Measurements from ENCODE around the gene CEP44. TPM values are rescaled to one million over a fixed set of nuclear protein-coding genes. Genes with fewer than 3 reads are reported as not detected.

CEP44 gene
- total RNA-seq, 1 donor from 2014 or later = 14.1 TPM

DNA sequence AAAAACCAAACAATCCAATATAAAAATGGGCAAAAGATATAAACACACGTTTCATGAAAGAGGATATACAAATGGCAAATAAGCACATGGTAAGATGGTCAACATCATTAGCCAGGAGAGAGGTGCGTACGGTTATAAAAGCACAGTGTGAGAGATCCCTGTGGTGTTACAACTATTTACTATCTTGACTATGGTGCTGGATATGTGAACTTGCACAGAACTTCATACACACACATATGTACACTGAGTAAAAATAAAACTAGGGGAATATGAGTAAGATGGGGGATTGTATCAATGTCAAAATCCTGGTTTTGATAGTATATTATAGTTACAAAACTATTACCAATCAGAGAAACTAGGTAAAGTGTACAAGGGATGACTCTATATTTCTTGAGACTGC, 8.6 kb upstream of the CEP44 start:
- H3K9me3 Mint-ChIP-seq (ENCODE audit: unreplicated experiment) = peaks cover 8% of the 10 kb centered on the region
- H3K4me1 Mint-ChIP-seq (ENCODE audit: unreplicated experiment) = no peaks in the 10 kb centered on the region
- DNase-seq (ENCODE audit: extremely low spot score, unreplicated experiment) = no peak
- TF ChIP-seq, protein P1, sequence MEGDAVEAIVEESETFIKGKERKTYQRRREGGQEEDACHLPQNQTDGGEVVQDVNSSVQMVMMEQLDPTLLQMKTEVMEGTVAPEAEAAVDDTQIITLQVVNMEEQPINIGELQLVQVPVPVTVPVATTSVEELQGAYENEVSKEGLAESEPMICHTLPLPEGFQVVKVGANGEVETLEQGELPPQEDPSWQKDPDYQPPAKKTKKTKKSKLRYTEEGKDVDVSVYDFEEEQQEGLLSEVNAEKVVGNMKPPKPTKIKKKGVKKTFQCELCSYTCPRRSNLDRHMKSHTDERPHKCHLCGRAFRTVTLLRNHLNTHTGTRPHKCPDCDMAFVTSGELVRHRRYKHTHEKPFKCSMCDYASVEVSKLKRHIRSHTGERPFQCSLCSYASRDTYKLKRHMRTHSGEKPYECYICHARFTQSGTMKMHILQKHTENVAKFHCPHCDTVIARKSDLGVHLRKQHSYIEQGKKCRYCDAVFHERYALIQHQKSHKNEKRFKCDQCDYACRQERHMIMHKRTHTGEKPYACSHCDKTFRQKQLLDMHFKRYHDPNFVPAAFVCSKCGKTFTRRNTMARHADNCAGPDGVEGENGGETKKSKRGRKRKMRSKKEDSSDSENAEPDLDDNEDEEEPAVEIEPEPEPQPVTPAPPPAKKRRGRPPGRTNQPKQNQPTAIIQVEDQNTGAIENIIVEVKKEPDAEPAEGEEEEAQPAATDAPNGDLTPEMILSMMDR (IDR thresholded peaks at IDR 0.05) = no peak
- H3K36me3 Mint-ChIP-seq (ENCODE audit: unreplicated experiment) = peaks cover 11% of the 10 kb centered on the region
- H3K4me3 Mint-ChIP-seq (ENCODE audit: unreplicated experiment) = no peak overlapping the region
- no peaks in the 10 kb centered on the region for H3K27me3 Mint-ChIP-seq (ENCODE audit: unreplicated experiment)
- no peak overlapping the region for H3K27ac Mint-ChIP-seq (ENCODE audit: unreplicated experiment)

DNA sequence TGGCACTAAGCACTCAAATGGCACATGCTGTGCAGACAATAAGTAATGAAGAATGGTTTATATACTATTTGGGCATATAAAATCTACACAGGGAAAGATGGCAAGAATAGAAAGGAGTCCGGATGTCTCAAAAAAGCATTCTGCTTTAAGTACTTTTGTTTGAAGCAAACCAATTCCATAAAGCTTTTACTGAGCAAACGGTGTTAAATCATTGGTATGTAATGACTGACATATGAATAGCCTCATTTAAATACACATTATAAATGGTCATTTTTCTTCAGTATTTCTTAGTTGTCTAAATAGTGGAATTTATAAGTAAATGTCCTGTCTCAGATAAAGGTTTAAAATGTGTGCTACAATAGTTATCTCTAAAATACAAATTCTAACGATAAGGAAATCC, 6.3 kb upstream of the CEP44 start:
- peaks cover 14% of the 10 kb centered on the region for H3K4me1 Mint-ChIP-seq (ENCODE audit: unreplicated experiment)
- H3K4me3 Mint-ChIP-seq (ENCODE audit: unreplicated experiment) = no peak overlapping the region
- no peak for DNase-seq (ENCODE audit: extremely low spot score, unreplicated experiment)
- H3K36me3 Mint-ChIP-seq (ENCODE audit: unreplicated experiment) = peaks cover 11% of the 10 kb centered on the region
- no peak overlapping the region for H3K27ac Mint-ChIP-seq (ENCODE audit: unreplicated experiment)
- peaks cover 8% of the 10 kb centered on the region for H3K9me3 Mint-ChIP-seq (ENCODE audit: unreplicated experiment)
- no peaks in the 10 kb centered on the region for H3K27me3 Mint-ChIP-seq (ENCODE audit: unreplicated experiment)
- TF ChIP-seq, protein P1 (IDR thresholded peaks at IDR 0.05) = no peak

DNA sequence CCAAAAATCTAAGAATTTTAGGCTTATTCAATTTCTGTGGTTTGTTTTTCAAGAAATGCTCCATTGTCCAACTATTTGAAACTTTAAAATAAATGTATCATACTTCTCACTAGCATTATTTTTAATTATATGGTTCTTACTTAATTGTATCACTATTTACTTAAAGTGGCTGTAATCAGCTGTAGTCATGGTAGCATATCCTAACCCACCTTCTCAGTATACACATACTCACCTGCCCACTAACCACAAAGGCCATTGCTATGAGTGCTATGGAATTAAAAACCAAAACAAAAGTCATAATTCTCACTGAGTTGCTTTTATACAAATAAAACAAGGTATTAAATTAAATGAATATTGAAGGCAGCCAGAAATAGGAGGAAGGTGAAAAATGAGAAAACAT, 5.2 kb upstream of the CEP44 start:
- H3K4me1 Mint-ChIP-seq (ENCODE audit: unreplicated experiment) = peaks cover 19% of the 10 kb centered on the region
- peaks cover 8% of the 10 kb centered on the region for H3K9me3 Mint-ChIP-seq (ENCODE audit: unreplicated experiment)
- TF ChIP-seq, protein P1 (IDR thresholded peaks at IDR 0.05) = no peak
- no peak overlapping the region for H3K4me3 Mint-ChIP-seq (ENCODE audit: unreplicated experiment)
- H3K36me3 Mint-ChIP-seq (ENCODE audit: unreplicated experiment) = peaks cover 11% of the 10 kb centered on the region
- DNase-seq (ENCODE audit: extremely low spot score, unreplicated experiment) = no peak
- H3K27me3 Mint-ChIP-seq (ENCODE audit: unreplicated experiment) = no peaks in the 10 kb centered on the region
- H3K27ac Mint-ChIP-seq (ENCODE audit: unreplicated experiment) = no peak overlapping the region

DNA sequence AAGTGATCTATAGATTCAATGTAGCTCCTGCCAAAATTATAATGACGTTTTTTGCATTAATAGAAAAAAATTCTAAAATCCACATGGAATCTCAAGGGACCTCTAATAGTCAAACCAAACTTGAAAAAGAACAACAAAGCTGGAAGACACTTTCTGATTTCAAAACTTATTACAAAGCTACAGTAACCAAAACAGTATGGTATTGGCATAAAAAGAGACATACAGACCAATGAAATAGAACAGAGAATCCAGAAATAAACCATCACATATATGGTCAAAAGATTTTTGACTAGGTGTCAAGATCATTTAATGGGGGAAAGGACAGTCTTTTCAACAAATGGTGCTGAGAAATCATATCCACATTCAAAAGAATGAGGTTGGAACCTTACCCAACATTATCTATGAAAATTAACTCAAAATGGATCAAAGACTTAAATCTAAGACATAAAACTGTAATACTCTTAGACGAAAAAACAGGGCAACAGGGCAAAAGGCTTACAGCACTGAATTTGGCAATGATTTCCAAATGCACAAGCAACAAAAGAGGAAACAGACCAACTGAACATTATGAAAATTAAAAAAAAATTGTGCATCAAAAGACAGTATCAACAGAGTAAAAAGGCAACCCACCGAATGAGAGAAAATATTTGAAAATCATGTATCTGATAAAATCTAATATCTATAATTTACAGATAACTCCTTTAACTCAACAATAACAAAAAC, 4.1 kb upstream of the CEP44 start:
- no peak overlapping the region for H3K27ac Mint-ChIP-seq (ENCODE audit: unreplicated experiment)
- TF ChIP-seq, protein P1 (IDR thresholded peaks at IDR 0.05) = no peak
- no peak overlapping the region for H3K4me3 Mint-ChIP-seq (ENCODE audit: unreplicated experiment)
- H3K36me3 Mint-ChIP-seq (ENCODE audit: unreplicated experiment) = peaks cover 11% of the 10 kb centered on the region
- no peak for DNase-seq (ENCODE audit: extremely low spot score, unreplicated experiment)
- H3K27me3 Mint-ChIP-seq (ENCODE audit: unreplicated experiment) = no peaks in the 10 kb centered on the region
- peaks cover 22% of the 10 kb centered on the region for H3K4me1 Mint-ChIP-seq (ENCODE audit: unreplicated experiment)
- peaks cover 8% of the 10 kb centered on the region for H3K9me3 Mint-ChIP-seq (ENCODE audit: unreplicated experiment)

DNA sequence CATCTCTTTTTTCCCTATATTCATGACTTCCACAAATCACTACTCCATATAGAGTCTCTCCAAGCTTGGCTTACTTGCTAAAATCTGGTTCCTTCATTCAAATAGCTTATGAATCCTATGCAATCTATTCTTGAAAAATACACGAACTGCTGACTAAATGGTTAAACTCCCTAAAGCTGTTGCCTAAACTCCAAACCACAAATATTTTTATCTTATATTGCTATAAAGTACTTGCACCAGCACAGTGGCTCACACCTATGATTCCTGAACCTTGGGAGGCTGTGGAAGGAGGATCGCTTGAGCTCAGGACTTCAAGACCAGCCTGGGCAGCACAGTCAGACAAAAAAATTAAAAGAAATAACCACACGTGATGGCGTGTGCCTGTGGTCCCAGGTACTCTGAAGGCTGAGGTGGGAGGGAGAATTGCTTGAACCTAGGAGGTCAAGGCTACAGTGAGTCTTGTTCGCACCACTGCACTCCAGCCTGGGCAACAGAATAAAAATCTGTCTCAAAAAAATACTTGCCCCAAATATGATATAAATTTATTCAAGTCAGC, 2.5 kb upstream of the CEP44 start:
- Mint-ChIP-seq H3K27me3 (ENCODE audit: unreplicated experiment) (no peaks in the 10 kb centered on the region), H3K9me3 (ENCODE audit: unreplicated experiment) (peaks cover 8% of the 10 kb centered on the region), H3K36me3 (ENCODE audit: unreplicated experiment) (peaks cover 11% of the 10 kb centered on the region), H3K4me3 (ENCODE audit: unreplicated experiment) (no peak overlapping the region), H3K4me1 (ENCODE audit: unreplicated experiment) (peaks cover 36% of the 10 kb centered on the region), H3K27ac (ENCODE audit: unreplicated experiment) (no peak overlapping the region)
- TF ChIP-seq, protein P1 (IDR thresholded peaks at IDR 0.05) = no peak
- DNase-seq (ENCODE audit: extremely low spot score, unreplicated experiment) = no peak
